ENCODE measurements around the gene STX18.
A peak's percentile ranks its signal among the peaks of the same experiment; 100 is the strongest.
"Not testable (repeated sequence)": the region's sequence is repeated elsewhere in the genome, so short reads cannot be mapped to it uniquely, and the experiment has no call there.

Gene STX18

GRCh38 chr4:4541661-4542570 lies at the start of gene STX18:
Gene STX18 (minus strand): TSS chr4:4542048. CDS start chr4:4541964, 84 bp downstream.
- DNase-seq, result peak; percentile 80

GRCh38 chr4:4591071-4591470 lies 49.2 kb upstream of the STX18 start:
- DNase-seq, result no peak

- no peak for DNase-seq
Measured at GRCh38 chr4:4590546-4590945, 48.7 kb upstream of the STX18 start.

GRCh38 chr4:4585012-4585670 lies 43.3 kb upstream of the STX18 start:
- DNase-seq, result no peak

GRCh38 chr4:4583606-4584005 lies 41.8 kb upstream of the STX18 start:
- no peak for DNase-seq

GRCh38 chr4:4582653-4583052 lies 40.8 kb upstream of the STX18 start:
- no peak for DNase-seq

GRCh38 chr4:4580494-4580893 lies 38.6 kb upstream of the STX18 start:
- no peak for DNase-seq

GRCh38 chr4:4578981-4579380 lies 37.1 kb upstream of the STX18 start:
- no peak for DNase-seq

- no peak for DNase-seq
Measured at GRCh38 chr4:4577359-4577875, 35.6 kb upstream of the STX18 start.

- DNase-seq, result peak; percentile 64
Measured at GRCh38 chr4:4575284-4576211, 33.7 kb upstream of the STX18 start.

GRCh38 chr4:4574792-4575191 lies 32.9 kb upstream of the STX18 start:
- no peak for DNase-seq

- DNase-seq, result no peak
Measured at GRCh38 chr4:4574052-4574451, 32.2 kb upstream of the STX18 start.

- no peak for DNase-seq
Measured at GRCh38 chr4:4572821-4573220, 31.0 kb upstream of the STX18 start.

GRCh38 chr4:4569861-4570260 lies 28.0 kb upstream of the STX18 start:
- DNase-seq, result not testable (repeated sequence)

- DNase-seq, result no peak
Measured at GRCh38 chr4:4568806-4569427, 27.1 kb upstream of the STX18 start.

GRCh38 chr4:4566359-4566758 lies 24.5 kb upstream of the STX18 start:
- DNase-seq, result not testable (repeated sequence)

GRCh38 chr4:4564522-4564921 lies 22.7 kb upstream of the STX18 start:
- no peak for DNase-seq

- DNase-seq, result no peak
Measured at GRCh38 chr4:4560642-4561041, 18.8 kb upstream of the STX18 start.

- no peak for DNase-seq
Measured at GRCh38 chr4:4560136-4560535, 18.3 kb upstream of the STX18 start.

- DNase-seq, result no peak
Measured at GRCh38 chr4:4559596-4559995, 17.7 kb upstream of the STX18 start.

- DNase-seq, result no peak
Measured at GRCh38 chr4:4558881-4559280, 17.0 kb upstream of the STX18 start.

GRCh38 chr4:4555916-4556315 lies 14.1 kb upstream of the STX18 start:
- no peak for DNase-seq

Data from CD4-positive, alpha-beta T cell treated with Interferon gamma for 1 hour (primary cell).